Calu3 (cell line): ENCODE measurements around the gene KIF25. TPM values are rescaled to one million over a fixed set of nuclear protein-coding genes. Genes with fewer than 3 reads are reported as not detected.

ENCODE experiments used
- BruUV-seq: library from RNA; stranded (reverse); fragments of 400-500 nt; replicated peaks from 2 replicates; lab custom pipeline; 2021; lab: Mats Ljungman, UMichigan
- CTCF ChIA-PET: fragments of 300-600 bp; sonication (Branson Sonifier 250); formaldehyde crosslinking; loops from one replicate; lab custom pipeline; 2022; ENCODE audit warnings: antibody characterized with exemption; lab: Charles Lee
- DNase-seq: peaks from one replicate; pipeline ENCODE4 v3.0.0; 2022
- H3K27ac Mint-ChIP-seq: one replicate; pipeline ENCODE4 v1.8.0; 2022; ENCODE audit warnings: mixed read lengths; ENCODE audit not compliant: unreplicated experiment
- H3K27me3 Mint-ChIP-seq: one replicate; pipeline ENCODE4 v1.8.0; 2022; ENCODE audit warnings: mixed read lengths; ENCODE audit not compliant: unreplicated experiment
- H3K36me3 Mint-ChIP-seq: one replicate; pipeline ENCODE4 v1.8.0; 2022; ENCODE audit warnings: mild to moderate bottlenecking, moderate library complexity, mixed read lengths; ENCODE audit not compliant: insufficient read depth, unreplicated experiment
- H3K4me1 Mint-ChIP-seq: one replicate; pipeline ENCODE4 v1.8.0; 2022; ENCODE audit warnings: mild to moderate bottlenecking, low read depth, mixed read lengths; ENCODE audit not compliant: unreplicated experiment
- H3K4me3 Mint-ChIP-seq: one replicate; pipeline ENCODE4 v1.8.0; 2022; ENCODE audit warnings: mild to moderate bottlenecking, low read depth, moderate library complexity, mixed read lengths; ENCODE audit not compliant: unreplicated experiment
- H3K9me3 Mint-ChIP-seq: one replicate; pipeline ENCODE4 v1.8.0; 2022; ENCODE audit warnings: low read depth, mixed read lengths; ENCODE audit not compliant: unreplicated experiment
- CTCF ChIP-seq: fragments of 200-600 bp; IDR thresholded peaks from one replicate; pipeline ENCODE4 v1.8.0; 2022; ENCODE audit warnings: antibody characterized with exemption; ENCODE audit not compliant: unreplicated experiment
- intact Hi-C: fragments of 100-400 bp; cut with micrococcal nuclease; formaldehyde crosslinking; loops from one replicate; pipeline ENCODE4 v1.10.0; 2022; ENCODE audit not compliant: unreplicated experiment
- total RNA-seq: library from RNA; stranded (reverse); gene quantifications from 2 replicates; pipeline ENCODE4 v1.2.3, GENCODE V29; 2022

KIF25 gene
- total RNA-seq, 1 experiment from 2014 or later, result not detected

GRCh38 chr6:167981916-167982462 is 15.5 kb upstream of the KIF25 start:
- DNase-seq, result no peak
- H3K4me3 Mint-ChIP-seq, result no peak overlapping the region
- no peak overlapping the region for H3K27ac Mint-ChIP-seq
- BruUV-seq, result no TSS peak
- peaks cover 56% of the 10 kb centered on the region for H3K27me3 Mint-ChIP-seq
- no peaks in the 10 kb centered on the region for H3K9me3 Mint-ChIP-seq
- CTCF ChIA-PET, result no interaction called here
- H3K36me3 Mint-ChIP-seq, result no peaks in the 10 kb centered on the region
- TF ChIP-seq CTCF, result no peak
- intact Hi-C loops, result no loop called here
- no peaks in the 10 kb centered on the region for H3K4me1 Mint-ChIP-seq

- no peak for DNase-seq
- intact Hi-C loops, result no loop called here
- Mint-ChIP-seq H3K9me3 (no peaks in the 10 kb centered on the region), H3K27ac (no peak overlapping the region), H3K36me3 (no peaks in the 10 kb centered on the region), H3K4me1 (no peaks in the 10 kb centered on the region), H3K27me3 (peaks cover 43% of the 10 kb centered on the region), H3K4me3 (no peak overlapping the region)
- no peak for TF ChIP-seq CTCF
- CTCF ChIA-PET, result no interaction called here
- no TSS peak for BruUV-seq
Observed at GRCh38 chr6:167984144-167984719, 13.2 kb upstream of the KIF25 start.

DNA sequence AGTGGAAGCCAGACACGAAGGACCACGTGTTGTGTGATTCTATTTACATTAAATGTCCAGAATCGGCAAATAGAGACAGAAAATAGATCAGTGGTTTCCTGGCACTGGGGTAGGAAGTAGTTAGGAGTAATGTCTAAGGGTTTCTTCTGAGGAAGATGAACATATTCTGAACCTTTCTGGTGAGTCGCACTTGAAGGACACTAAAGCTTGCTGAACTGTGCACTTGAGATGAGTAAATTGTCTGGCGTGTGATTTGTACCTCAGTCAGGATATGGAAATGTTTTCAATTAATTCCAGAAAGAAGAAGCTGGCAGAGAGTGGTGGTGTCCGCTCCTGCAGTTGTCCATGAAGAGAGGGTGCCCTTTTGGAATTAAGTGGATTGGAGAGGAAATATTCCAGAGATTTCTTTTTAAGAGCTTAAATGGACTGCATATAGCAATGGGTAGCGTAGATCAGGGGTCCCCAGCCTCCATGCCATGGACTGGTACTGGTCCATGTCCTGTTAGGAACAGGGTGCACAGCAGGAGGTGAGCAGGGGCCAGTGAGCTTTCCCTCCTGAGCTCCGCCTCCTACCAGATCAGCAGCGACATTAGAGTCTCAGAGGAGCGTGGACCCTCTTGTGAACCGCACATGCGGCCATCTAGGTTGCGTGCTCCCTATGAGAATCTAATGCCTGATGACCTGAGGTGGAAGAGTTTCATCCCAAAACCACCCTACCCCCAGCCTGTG is 12.4 kb upstream of the KIF25 start:
- DNase-seq, result no peak
- no peaks in the 10 kb centered on the region for H3K9me3 Mint-ChIP-seq
- no peak overlapping the region for H3K27ac Mint-ChIP-seq
- intact Hi-C loops, result no loop called here
- CTCF ChIA-PET, result interaction anchor here (0.5 kb wide), 1 partner anchor 603 kb away, joined by 4 read pairs; no protein-coding TSS in a partner anchor
- H3K36me3 Mint-ChIP-seq, result no peaks in the 10 kb centered on the region
- H3K27me3 Mint-ChIP-seq, result peaks cover 43% of the 10 kb centered on the region
- no peaks in the 10 kb centered on the region for H3K4me1 Mint-ChIP-seq
- H3K4me3 Mint-ChIP-seq, result no peak overlapping the region
- no peak for TF ChIP-seq CTCF
- BruUV-seq, result no TSS peak

- H3K27me3 Mint-ChIP-seq, result peaks cover 43% of the 10 kb centered on the region
- DNase-seq, result no peak
- H3K36me3 Mint-ChIP-seq, result no peaks in the 10 kb centered on the region
- H3K27ac Mint-ChIP-seq, result no peak overlapping the region
- H3K4me3 Mint-ChIP-seq, result no peak overlapping the region
- no TSS peak for BruUV-seq
- no peak for TF ChIP-seq CTCF
- H3K9me3 Mint-ChIP-seq, result no peaks in the 10 kb centered on the region
- no peaks in the 10 kb centered on the region for H3K4me1 Mint-ChIP-seq
- CTCF ChIA-PET, result no interaction called here
- intact Hi-C loops, result no loop called here
Observed at GRCh38 chr6:167985911-167986595, 11.4 kb upstream of the KIF25 start.
